Measurements from ENCODE around the gene PAM16.

The PAM16 gene

GRCh38 chr16:4316108-4316863, 34.8 kb downstream of the PAM16 start:
- H3K4me1 ChIP-seq, result peaks cover 0 to 59% (median 50%) of the 10 kb centered on the region in 4 donors
- no peak for TF ChIP-seq CTCF (IDR thresholded peaks at IDR 0.05)
- H3K27ac ChIP-seq, result peak overlapping the region; percentile 93 to 99
- no peaks in the 10 kb centered on the region for H3K36me3 ChIP-seq
- intact Hi-C loops (cut with DNase I; ENCODE audit: low total_unique reads), result no loop called here
- H3K4me3 ChIP-seq, result peak overlapping the region; percentile 82 to 87
- no peaks in the 10 kb centered on the region for H3K27me3 ChIP-seq
- H3K9me3 ChIP-seq, result no peaks in the 10 kb centered on the region
- no peak for DNase-seq

- H3K27me3 ChIP-seq, result no peaks in the 10 kb centered on the region
- intact Hi-C loops (cut with DNase I; ENCODE audit: low total_unique reads), result no loop called here
- H3K27ac ChIP-seq, result peak within 1 kb of the TSS; percentile 93 to 99
- H3K36me3 ChIP-seq, result no peaks in the 10 kb centered on the region
- H3K4me3 ChIP-seq, result peak within 1 kb of the TSS; percentile 82 to 87
- H3K9me3 ChIP-seq, result no peaks in the 10 kb centered on the region
- peaks cover 0 to 51% (median 41%) of the 10 kb centered on the region in 4 donors for H3K4me1 ChIP-seq
- TF ChIP-seq CTCF (IDR thresholded peaks at IDR 0.05), result no peak
- peak; percentile 67 to 89 for DNase-seq
Observed at GRCh38 chr16:4315186-4316107, 35.7 kb downstream of the PAM16 start, which contains the start of gene GLIS2. GLIS2 (plus strand) TSS chr16:4316067; CDS start chr16:4332281, 16,214 bp downstream.

GRCh38 chr16:4314532-4315185, 36.5 kb downstream of the PAM16 start:
- intact Hi-C loops (cut with DNase I; ENCODE audit: low total_unique reads), result no loop called here
- H3K9me3 ChIP-seq, result no peaks in the 10 kb centered on the region
- H3K4me3 ChIP-seq, result peak overlapping the region; percentile 82 to 87
- peak overlapping the region; percentile 93 to 99 for H3K27ac ChIP-seq
- H3K27me3 ChIP-seq, result no peaks in the 10 kb centered on the region
- peaks cover 0 to 50% (median 39%) of the 10 kb centered on the region in 4 donors for H3K4me1 ChIP-seq
- peak in 1 of 2 donors; percentile 74 for DNase-seq
- H3K36me3 ChIP-seq, result no peaks in the 10 kb centered on the region
- no peak for TF ChIP-seq CTCF (IDR thresholded peaks at IDR 0.05)

GRCh38 chr16:4313563-4314531, 37.3 kb downstream of the PAM16 start:
- peaks cover 0 to 45% (median 32%) of the 10 kb centered on the region in 4 donors for H3K4me1 ChIP-seq
- no peaks in the 10 kb centered on the region for H3K36me3 ChIP-seq
- H3K4me3 ChIP-seq, result no peak overlapping the region
- H3K27ac ChIP-seq, result peak overlapping the region in 1 of 2 donors; percentile 99
- no peaks in the 10 kb centered on the region for H3K27me3 ChIP-seq
- intact Hi-C loops (cut with DNase I; ENCODE audit: low total_unique reads), result no loop called here
- TF ChIP-seq CTCF (IDR thresholded peaks at IDR 0.05), result peak; percentile 43 to 59
- no peaks in the 10 kb centered on the region for H3K9me3 ChIP-seq
- no peak for DNase-seq
